Thyroid gland (tissue), 4 donors: ENCODE results near the gene KIF3B. TPM values are rescaled to one million over a fixed set of nuclear protein-coding genes. Genes with fewer than 3 reads are reported as not detected.

Source experiments
- DNase-seq, 2 donors: peaks; one replicate each; pipeline ENCODE4 v3.0.0-alpha.2; 2019
- H3K27ac ChIP-seq, 3 donors: fragments of 200-600 bp; sonication (generic); 1 replicate in 2 of 3; 2 replicates in 1 of 3; pipeline ENCODE4 v1.5.1; 2016 to 2019; ENCODE audit warnings: mild to moderate bottlenecking in 1 of 3, moderate library complexity in 1 of 3
- H3K27me3 ChIP-seq: fragments of 200-600 bp; sonication (generic); one replicate; pipeline ENCODE4 v1.5.1; 2019
- H3K36me3 ChIP-seq, 2 donors: fragments of 200-600 bp; sonication (generic); one replicate each; pipeline ENCODE4 v1.5.1; 2016 to 2019
- H3K4me1 ChIP-seq, 2 donors: fragments of 200-600 bp; sonication (generic); one replicate each; pipeline ENCODE4 v1.5.1; 2017 to 2019
- H3K4me3 ChIP-seq, 3 donors: fragments of 200-600 bp; sonication (generic); replicated peaks in 1 of 3; 1 replicate in 2 of 3; 2 replicates in 1 of 3; pipeline ENCODE4 v1.5.1; 2016; ENCODE audit warnings: mild to moderate bottlenecking in 1 of 3
- H3K9me3 ChIP-seq: fragments of 200-600 bp; sonication (generic); one replicate; pipeline ENCODE4 v1.5.1; 2017
- CTCF ChIP-seq, 6 experiments: fragments of 200-600 bp in 3 of 6; fragments of 450-650 bp in 3 of 6; sonication (generic) in 3 of 6; IDR thresholded peaks; one replicate each; pipeline ENCODE4 v1.5.1; 2016 to 2019; ENCODE audit warnings: antibody characterized with exemption in 6 of 6, mild to moderate bottlenecking in 2 of 6, inconsistent platforms in 1 of 6, moderate library complexity in 1 of 6
- POLR2A ChIP-seq, 2 donors: fragments of 450-650 bp; IDR thresholded peaks; one replicate each; pipeline ENCODE4 v1.6.1; 2017; ENCODE audit warnings: antibody characterized with exemption in 2 of 2, mild to moderate bottlenecking in 2 of 2, moderate library complexity in 1 of 2
- WGBS, 2 donors: methylation state at CpG; one replicate each; pipeline ENCODE4 v1.1.5; 2017; 5-methylcytosine and 5-hydroxymethylcytosine counted together
- intact Hi-C: fragments of 100-400 bp; cut with DNase I; formaldehyde crosslinking; loops from one replicate; pipeline ENCODE4 v1.15.1; 2023
- total RNA-seq, 4 donors: library from RNA; depleted of rRNA; stranded (reverse); fragments of >200 nt; gene quantifications; one replicate each; pipeline ENCODE4 v1.2.3, GENCODE V29; 2016

KIF3B gene
- total RNA-seq, 4 donors from 2014 or later: 31.0 to 35.5 (median 32.7) TPM

- WGBS, 2 donors: 0% methylated on average over 32 to 40 of the region's 83 CpGs
- peak; percentile 97 to 98 for DNase-seq
- Histone ChIP-seq H3K9me3 (no peaks in the 10 kb centered on the region), H3K36me3 (no peaks in the 10 kb centered on the region), H3K4me1 (peaks cover 30 to 37% of the 10 kb centered on the region in 2 donors), H3K27ac (peak within 1 kb of the TSS; percentile 95 to 97 (median 96)), H3K4me3 (peak within 1 kb of the TSS; percentile 45 to 89 (median 58)), H3K27me3 (no peaks in the 10 kb centered on the region)
- TF ChIP-seq CTCF (IDR thresholded peaks at IDR 0.05) (peak in 1 of 6 experiments; percentile 24), POLR2A (IDR thresholded peaks at IDR 0.05) (peak in 1 of 2 donors; percentile 64)
- intact Hi-C loops: loop anchor here (5.0 to 10.0 kb wide), 2 partner anchors 97 to 124 kb away; no protein-coding TSS in a partner anchor
These were observed 80.6 kb downstream of the KIF3B start, which contains the start of gene ASXL1 for GRCh38 chr20:32357869-32358631. TSS of gene ASXL1 (plus strand) at chr20:32358331. CDS start at chr20:32358776, 445 bp downstream.

DNA sequence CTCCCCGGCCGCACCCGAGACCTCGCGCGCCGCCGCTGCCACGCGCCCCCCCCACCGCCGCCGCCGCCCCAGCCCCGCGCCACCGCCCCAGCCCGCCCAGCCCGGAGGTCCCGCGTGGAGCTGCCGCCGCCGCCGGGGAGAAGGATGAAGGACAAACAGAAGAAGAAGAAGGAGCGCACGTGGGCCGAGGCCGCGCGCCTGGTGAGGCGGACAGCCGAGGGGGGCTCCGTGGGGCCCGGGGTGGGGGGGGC is 81.1 kb downstream of the KIF3B start:
- Histone ChIP-seq H3K27me3 (no peaks in the 10 kb centered on the region), H3K9me3 (no peaks in the 10 kb centered on the region), H3K4me3 (peak overlapping the region in 2 of 3 donors; percentile 14 to 89), H3K27ac (peak overlapping the region; percentile 82 to 96 (median 95)), H3K4me1 (peaks cover 33 to 42% of the 10 kb centered on the region in 2 donors), H3K36me3 (no peaks in the 10 kb centered on the region)
- no peak for DNase-seq
- no peak for TF ChIP-seq CTCF (IDR thresholded peaks at IDR 0.05)
- no peak for TF ChIP-seq POLR2A (IDR thresholded peaks at IDR 0.05)
- intact Hi-C loops: loop anchor here (5.0 to 10.0 kb wide), 2 partner anchors 96 to 124 kb away; no protein-coding TSS in a partner anchor
- WGBS, 2 donors: no CpG with 5 or more reads among the region's 35 CpGs

- H3K9me3 ChIP-seq: no peaks in the 10 kb centered on the region
- WGBS, 2 donors: 0 to 2% methylated on average over 10 to 15 of the region's 46 CpGs
- intact Hi-C loops: loop anchor here (5.0 to 10.0 kb wide), 2 partner anchors 96 to 123 kb away; no protein-coding TSS in a partner anchor
- H3K4me1 ChIP-seq: peaks cover 33 to 47% of the 10 kb centered on the region in 2 donors
- H3K27ac ChIP-seq: peak overlapping the region; percentile 82 to 96 (median 95)
- H3K36me3 ChIP-seq: no peaks in the 10 kb centered on the region
- H3K27me3 ChIP-seq: no peaks in the 10 kb centered on the region
- TF ChIP-seq CTCF (IDR thresholded peaks at IDR 0.05) (no peak), POLR2A (IDR thresholded peaks at IDR 0.05) (peak in 1 of 2 donors; percentile 63)
- DNase-seq: peak; percentile 71 to 73
- H3K4me3 ChIP-seq: peak overlapping the region; percentile 14 to 89 (median 56)
These were observed 81.6 kb downstream of the KIF3B start for GRCh38 chr20:32358883-32359632.

DNA sequence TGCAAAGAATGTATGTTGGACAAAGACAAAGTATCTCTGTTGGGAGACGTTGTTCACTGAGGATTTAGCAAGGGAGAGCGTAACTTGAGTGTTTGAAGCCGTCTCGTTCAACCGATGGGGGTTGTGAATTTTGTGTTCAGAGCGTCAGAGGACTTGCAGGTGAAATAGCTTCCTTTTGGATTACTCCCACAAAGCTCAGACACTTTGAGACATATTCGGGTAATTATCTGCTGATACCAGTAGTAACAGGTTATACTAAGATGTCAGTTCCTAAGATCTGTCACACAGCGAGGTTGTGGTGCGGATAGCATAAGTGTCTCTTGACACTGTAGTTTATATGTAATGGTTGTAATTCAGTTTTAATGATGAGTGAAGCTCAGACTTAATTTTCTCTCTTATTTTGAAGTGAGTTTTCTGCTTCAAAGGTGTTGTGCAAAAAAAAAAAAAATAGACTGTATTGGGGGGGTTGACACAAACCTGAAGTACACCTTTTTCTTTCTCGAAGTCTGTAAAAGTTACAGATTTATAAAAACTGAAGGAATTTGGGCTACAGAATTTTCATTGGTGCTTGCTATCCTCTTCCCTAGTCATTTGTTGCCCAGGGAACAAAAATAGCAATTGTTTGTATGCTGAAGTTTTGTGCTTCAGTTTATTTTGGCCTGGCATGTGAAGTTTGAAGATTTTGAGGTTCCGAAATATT is 82.3 kb downstream of the KIF3B start:
- H3K36me3 ChIP-seq: no peaks in the 10 kb centered on the region
- H3K4me1 ChIP-seq: peaks cover 33 to 53% of the 10 kb centered on the region in 2 donors
- intact Hi-C loops: loop anchor here (5.0 to 10.0 kb wide), 2 partner anchors 95 to 123 kb away; no protein-coding TSS in a partner anchor

More for the DNA sequence above, 82.3 kb downstream of the KIF3B start:
- DNase-seq: no peak
- H3K27ac ChIP-seq: peak overlapping the region; percentile 82 to 96 (median 95)
- peak overlapping the region; percentile 14 to 89 (median 56) for H3K4me3 ChIP-seq
- WGBS, 2 donors: 6 to 7% methylated on average over 11 of the region's 11 CpGs
- H3K9me3 ChIP-seq: no peaks in the 10 kb centered on the region
- TF ChIP-seq POLR2A (IDR thresholded peaks at IDR 0.05) (no peak), CTCF (IDR thresholded peaks at IDR 0.05) (no peak)
- H3K27me3 ChIP-seq: no peaks in the 10 kb centered on the region
